T-helper 1 cell treated with Interleukin-12 subunit alpha and Interleukin-12 subunit beta and Interleukin-4 antibody, amounts not matched to agents 30 μg/mL and 1 μg/mL, for 36 hours (primary cell): ENCODE measurements around the gene CLEC16A.

Experiments
- H3K27ac Mint-ChIP-seq: one replicate; pipeline ENCODE4 v1.8.0; 2021; ENCODE audit warnings: mild to moderate bottlenecking, mixed read lengths
- H3K27me3 Mint-ChIP-seq: one replicate; pipeline ENCODE4 v1.8.0; 2021; ENCODE audit warnings: low read depth, mixed read lengths
- H3K36me3 Mint-ChIP-seq: one replicate; pipeline ENCODE4 v1.8.0; 2021; ENCODE audit warnings: low read depth, mixed read lengths
- H3K4me1 Mint-ChIP-seq: one replicate; pipeline ENCODE4 v1.8.0; 2021; ENCODE audit warnings: low read depth, mixed read lengths
- H3K4me3 Mint-ChIP-seq: one replicate; pipeline ENCODE4 v1.8.0; 2021; ENCODE audit warnings: mild to moderate bottlenecking, moderate library complexity, mixed read lengths
- H3K9me3 Mint-ChIP-seq: one replicate; pipeline ENCODE4 v1.8.0; 2021; ENCODE audit warnings: mixed read lengths

CLEC16A gene

DNA sequence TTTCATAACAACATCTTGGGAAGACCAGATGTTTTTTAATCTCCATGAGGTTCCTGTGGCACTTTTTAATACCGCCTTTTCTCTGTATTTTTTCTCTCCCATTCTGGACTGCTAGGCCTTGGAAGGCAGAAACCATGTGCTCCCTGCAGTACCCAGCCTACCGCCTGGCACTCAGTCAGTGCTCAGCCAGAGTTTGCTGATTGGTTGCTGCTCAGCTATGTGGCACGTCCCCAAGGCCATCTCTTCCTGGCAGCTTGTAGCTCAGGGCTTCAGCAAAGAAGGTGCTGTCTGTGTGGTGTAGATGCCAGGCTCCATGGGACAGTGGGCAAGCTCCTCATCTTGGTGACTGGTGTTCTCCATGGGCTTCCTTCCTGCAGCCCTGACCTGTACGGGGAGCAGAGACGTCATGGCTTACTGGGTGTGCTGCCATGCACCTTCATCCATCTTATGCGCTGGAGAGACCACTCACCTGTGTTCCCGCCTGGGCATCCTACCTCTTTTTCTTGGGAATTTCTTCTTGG lies 86.7 kb downstream of the CLEC16A start:
- peaks cover 33% of the 10 kb centered on the region for H3K4me1 Mint-ChIP-seq
- no peak overlapping the region for H3K27ac Mint-ChIP-seq
- H3K36me3 Mint-ChIP-seq = peaks cover 91% of the 10 kb centered on the region
- H3K27me3 Mint-ChIP-seq = no peaks in the 10 kb centered on the region
- no peak overlapping the region for H3K4me3 Mint-ChIP-seq
- H3K9me3 Mint-ChIP-seq = peaks cover 33% of the 10 kb centered on the region

DNA sequence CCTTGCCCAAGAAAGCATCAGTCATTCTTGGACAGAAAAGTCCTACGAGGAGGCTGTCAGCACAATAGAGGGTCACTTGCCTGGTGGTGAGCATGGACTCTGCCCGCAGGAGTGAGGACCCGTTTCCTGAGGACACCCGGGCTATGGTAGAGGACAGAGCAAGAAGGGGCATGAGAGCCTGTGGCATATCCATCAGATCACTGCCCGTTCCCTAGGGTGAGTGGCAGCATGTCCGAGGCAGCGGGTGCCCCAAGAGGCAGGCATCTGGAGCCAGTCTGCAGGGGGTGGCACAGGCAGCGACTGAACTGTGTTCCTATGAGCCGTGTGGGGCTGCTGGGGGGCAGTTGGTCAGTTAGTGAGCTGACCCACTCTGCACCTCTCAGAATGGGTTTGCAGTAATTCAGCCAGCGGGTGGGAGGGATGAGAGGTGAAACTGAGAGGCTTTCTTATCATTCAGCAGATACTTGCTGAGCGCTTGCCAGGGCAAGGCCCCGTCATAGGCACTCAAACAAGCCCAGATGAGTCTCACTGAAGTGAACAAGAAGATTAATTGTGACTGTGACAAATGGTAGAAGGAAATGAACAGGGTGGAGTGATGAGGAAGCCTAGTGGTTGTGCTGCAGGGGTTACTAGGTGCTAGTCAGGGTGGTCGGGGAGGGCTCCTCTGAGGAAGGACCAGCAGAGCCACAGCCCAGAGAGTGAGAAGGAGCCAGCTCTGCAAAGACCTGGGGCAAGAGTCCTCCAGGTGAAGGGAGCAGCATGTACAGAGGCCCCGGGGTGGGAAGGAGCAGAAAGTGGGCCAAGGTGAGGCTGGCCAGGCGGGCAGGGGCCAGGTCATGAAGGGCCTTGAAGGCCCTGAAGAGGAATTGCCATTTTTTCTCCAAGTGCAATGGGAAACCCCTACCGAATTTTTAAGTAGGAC lies 87.9 kb downstream of the CLEC16A start:
- Mint-ChIP-seq H3K9me3 (peaks cover 23% of the 10 kb centered on the region), H3K36me3 (peaks cover 83% of the 10 kb centered on the region), H3K27ac (no peak overlapping the region), H3K27me3 (no peaks in the 10 kb centered on the region), H3K4me1 (peaks cover 33% of the 10 kb centered on the region), H3K4me3 (no peak overlapping the region)

- Mint-ChIP-seq H3K36me3 (peaks cover 81% of the 10 kb centered on the region), H3K4me1 (peaks cover 33% of the 10 kb centered on the region), H3K4me3 (no peak overlapping the region), H3K9me3 (peaks cover 17% of the 10 kb centered on the region), H3K27me3 (no peaks in the 10 kb centered on the region), H3K27ac (no peak overlapping the region)
These were observed 88.5 kb downstream of the CLEC16A start for GRCh38 chr16:11032922-11033291.

DNA sequence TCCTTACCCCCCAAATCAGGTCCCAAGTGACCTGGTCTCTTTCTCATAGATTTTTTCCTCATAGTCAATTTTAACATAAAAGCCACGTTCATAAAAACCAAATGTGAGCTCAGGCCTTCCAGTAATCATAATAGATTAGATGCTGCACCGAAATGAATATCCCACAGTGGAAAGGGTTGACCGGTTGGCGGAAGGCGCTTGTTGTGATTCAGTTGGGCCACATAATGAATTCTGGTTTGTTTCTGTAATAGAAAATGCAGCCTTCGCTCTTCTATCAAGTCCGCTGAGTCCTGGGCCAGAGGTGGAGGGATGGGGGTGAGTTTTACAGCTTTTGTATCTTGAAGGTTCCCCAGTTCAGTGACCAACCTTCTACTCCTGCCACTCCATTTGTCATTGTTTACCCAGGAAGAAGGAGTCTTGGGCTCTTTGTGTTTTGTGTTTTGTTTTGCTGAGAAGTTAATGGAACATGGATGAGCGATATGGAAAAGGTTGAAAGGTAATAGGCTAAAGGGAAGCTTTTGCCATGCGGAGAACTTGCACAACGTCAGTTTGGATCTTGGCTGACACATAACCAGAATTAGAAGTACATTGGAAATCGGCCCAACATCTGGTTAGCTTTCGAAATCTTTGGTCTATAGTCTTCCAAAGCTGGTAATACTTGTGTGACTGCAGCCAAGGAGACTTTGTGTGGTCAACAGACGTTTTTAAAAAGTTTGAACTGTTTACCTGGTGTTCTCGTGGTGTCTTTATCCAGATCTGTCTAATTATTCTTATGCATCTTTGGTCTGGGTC lies 89.5 kb downstream of the CLEC16A start:
- Mint-ChIP-seq H3K27ac (no peak overlapping the region), H3K27me3 (no peaks in the 10 kb centered on the region), H3K4me1 (peaks cover 33% of the 10 kb centered on the region), H3K36me3 (peaks cover 80% of the 10 kb centered on the region), H3K9me3 (peaks cover 13% of the 10 kb centered on the region), H3K4me3 (no peak overlapping the region)

- H3K27me3 Mint-ChIP-seq = no peaks in the 10 kb centered on the region
- H3K36me3 Mint-ChIP-seq = peaks cover 78% of the 10 kb centered on the region
- H3K4me1 Mint-ChIP-seq = peaks cover 30% of the 10 kb centered on the region
- H3K27ac Mint-ChIP-seq = no peak overlapping the region
- H3K4me3 Mint-ChIP-seq = no peak overlapping the region
- peaks cover 6% of the 10 kb centered on the region for H3K9me3 Mint-ChIP-seq
These were observed 90.1 kb downstream of the CLEC16A start for GRCh38 chr16:11034481-11034931.

- Mint-ChIP-seq H3K9me3 (no peaks in the 10 kb centered on the region), H3K4me3 (no peak overlapping the region), H3K36me3 (peaks cover 76% of the 10 kb centered on the region), H3K27ac (no peak overlapping the region), H3K27me3 (no peaks in the 10 kb centered on the region), H3K4me1 (peaks cover 26% of the 10 kb centered on the region)
These were observed 90.7 kb downstream of the CLEC16A start for GRCh38 chr16:11035096-11035495.

DNA sequence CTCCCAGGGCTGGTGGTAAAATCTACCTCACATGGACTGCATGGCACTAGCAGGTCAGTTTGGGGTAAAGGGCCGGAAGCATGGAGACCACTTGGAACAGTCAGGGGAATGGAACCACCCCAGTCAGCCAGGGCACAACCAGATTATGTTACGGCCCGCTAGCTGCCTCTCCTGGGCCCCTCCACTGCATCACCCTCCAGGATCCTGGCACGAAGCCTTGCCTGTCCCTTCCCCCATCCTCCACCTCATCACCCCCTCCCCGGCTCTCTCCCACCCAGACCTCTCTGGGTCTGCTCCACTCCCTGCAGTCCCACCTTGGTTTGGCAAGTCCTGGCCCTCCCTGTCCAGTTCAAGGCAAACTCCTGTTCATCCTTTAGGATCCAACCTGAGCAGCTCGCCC lies 91.7 kb downstream of the CLEC16A start:
- no peak overlapping the region for H3K27ac Mint-ChIP-seq
- H3K9me3 Mint-ChIP-seq = no peaks in the 10 kb centered on the region
- H3K36me3 Mint-ChIP-seq = peaks cover 69% of the 10 kb centered on the region
- no peaks in the 10 kb centered on the region for H3K27me3 Mint-ChIP-seq
- H3K4me1 Mint-ChIP-seq = peaks cover 24% of the 10 kb centered on the region
- no peak overlapping the region for H3K4me3 Mint-ChIP-seq

- peaks cover 68% of the 10 kb centered on the region for H3K36me3 Mint-ChIP-seq
- H3K27me3 Mint-ChIP-seq = no peaks in the 10 kb centered on the region
- peaks cover 30% of the 10 kb centered on the region for H3K4me1 Mint-ChIP-seq
- no peaks in the 10 kb centered on the region for H3K9me3 Mint-ChIP-seq
- no peak overlapping the region for H3K27ac Mint-ChIP-seq
- H3K4me3 Mint-ChIP-seq = no peak overlapping the region
These were observed 92.6 kb downstream of the CLEC16A start for GRCh38 chr16:11036868-11037410.

GRCh38 chr16:11038305-11038704 lies 93.9 kb downstream of the CLEC16A start:
- peaks cover 60% of the 10 kb centered on the region for H3K36me3 Mint-ChIP-seq
- no peaks in the 10 kb centered on the region for H3K9me3 Mint-ChIP-seq
- no peak overlapping the region for H3K27ac Mint-ChIP-seq
- H3K27me3 Mint-ChIP-seq = no peaks in the 10 kb centered on the region
- H3K4me3 Mint-ChIP-seq = no peak overlapping the region
- H3K4me1 Mint-ChIP-seq = peaks cover 20% of the 10 kb centered on the region

GRCh38 chr16:11038777-11039176 lies 94.4 kb downstream of the CLEC16A start:
- H3K36me3 Mint-ChIP-seq = peaks cover 61% of the 10 kb centered on the region
- no peak overlapping the region for H3K4me3 Mint-ChIP-seq
- no peak overlapping the region for H3K27ac Mint-ChIP-seq
- H3K4me1 Mint-ChIP-seq = peaks cover 19% of the 10 kb centered on the region
- no peaks in the 10 kb centered on the region for H3K9me3 Mint-ChIP-seq
- no peaks in the 10 kb centered on the region for H3K27me3 Mint-ChIP-seq

- Mint-ChIP-seq H3K4me1 (peaks cover 10% of the 10 kb centered on the region), H3K4me3 (no peak overlapping the region), H3K27ac (no peak overlapping the region), H3K9me3 (no peaks in the 10 kb centered on the region), H3K27me3 (no peaks in the 10 kb centered on the region), H3K36me3 (peaks cover 54% of the 10 kb centered on the region)
These were observed 95.4 kb downstream of the CLEC16A start for GRCh38 chr16:11039726-11040125.

GRCh38 chr16:11042191-11042590 lies 97.8 kb downstream of the CLEC16A start:
- Mint-ChIP-seq H3K9me3 (no peaks in the 10 kb centered on the region), H3K4me3 (no peak overlapping the region), H3K36me3 (peaks cover 56% of the 10 kb centered on the region), H3K27ac (no peak overlapping the region), H3K4me1 (peaks cover 22% of the 10 kb centered on the region), H3K27me3 (no peaks in the 10 kb centered on the region)

GRCh38 chr16:11045441-11045840 lies 101.1 kb downstream of the CLEC16A start:
- no peaks in the 10 kb centered on the region for H3K9me3 Mint-ChIP-seq
- no peaks in the 10 kb centered on the region for H3K27me3 Mint-ChIP-seq
- no peak overlapping the region for H3K4me3 Mint-ChIP-seq
- H3K27ac Mint-ChIP-seq = no peak overlapping the region
- peaks cover 38% of the 10 kb centered on the region for H3K4me1 Mint-ChIP-seq
- peaks cover 58% of the 10 kb centered on the region for H3K36me3 Mint-ChIP-seq

GRCh38 chr16:11045846-11046245 lies 101.5 kb downstream of the CLEC16A start:
- no peak overlapping the region for H3K4me3 Mint-ChIP-seq
- H3K4me1 Mint-ChIP-seq = peaks cover 41% of the 10 kb centered on the region
- no peaks in the 10 kb centered on the region for H3K9me3 Mint-ChIP-seq
- H3K36me3 Mint-ChIP-seq = peaks cover 58% of the 10 kb centered on the region
- no peak overlapping the region for H3K27ac Mint-ChIP-seq
- H3K27me3 Mint-ChIP-seq = no peaks in the 10 kb centered on the region
